ENCODE measurements around the gene TCF3. TPM values are rescaled to one million over a fixed set of nuclear protein-coding genes. Genes with fewer than 3 reads are reported as not detected.
A peak's percentile ranks its signal among the peaks of the same experiment; 100 is the strongest.

Gene TCF3
- total RNA-seq, 2 donors from 2014 or later, result 18.5 to 28.7 TPM

DNA sequence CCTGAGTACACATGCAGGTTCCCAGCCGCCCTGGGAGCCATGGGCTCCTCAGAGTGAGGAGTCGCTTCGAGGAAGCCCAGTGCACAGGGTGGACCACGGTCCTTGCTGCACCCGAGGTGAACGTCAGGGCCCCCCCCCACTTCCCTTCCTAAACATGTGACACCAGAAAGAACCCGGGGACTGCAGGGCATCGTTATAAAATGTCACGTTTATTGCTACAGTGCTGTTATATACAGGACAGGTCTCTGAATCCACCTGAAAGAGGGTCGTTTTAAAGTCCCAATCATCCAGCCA is 43.4 kb downstream of the TCF3 start:
- Histone ChIP-seq H3K36me3 (peaks cover 18% of the 10 kb centered on the region), H3K4me1 (peaks cover 3 to 17% of the 10 kb centered on the region in 2 donors), H3K9me3 (no peaks in the 10 kb centered on the region), H3K27ac (no peak overlapping the region), H3K27me3 (no peaks in the 10 kb centered on the region), H3K4me3 (no peak overlapping the region)
- TF ChIP-seq CTCF (IDR thresholded peaks at IDR 0.05), result no peak
- no peak for DNase-seq (ENCODE audit: low spot score)

- Histone ChIP-seq H3K27ac (no peak overlapping the region), H3K9me3 (no peaks in the 10 kb centered on the region), H3K27me3 (no peaks in the 10 kb centered on the region), H3K4me3 (no peak overlapping the region), H3K36me3 (peaks cover 15% of the 10 kb centered on the region), H3K4me1 (peaks cover 3 to 22% of the 10 kb centered on the region in 2 donors)
- TF ChIP-seq CTCF (IDR thresholded peaks at IDR 0.05), result no peak
- no peak for DNase-seq (ENCODE audit: low spot score)
These were observed 43.9 kb downstream of the TCF3 start for GRCh38 chr19:1608359-1609102.

GRCh38 chr19:1606138-1606651 is 46.2 kb downstream of the TCF3 start:
- H3K4me1 ChIP-seq, result peaks cover 3 to 33% of the 10 kb centered on the region in 2 donors
- peak overlapping the region; percentile 87 to 100 for H3K4me3 ChIP-seq
- peak; percentile 65 for DNase-seq (ENCODE audit: low spot score)
- H3K27ac ChIP-seq, result peak overlapping the region; percentile 95
- no peak for TF ChIP-seq CTCF (IDR thresholded peaks at IDR 0.05)
- H3K9me3 ChIP-seq, result no peaks in the 10 kb centered on the region
- H3K36me3 ChIP-seq, result peaks cover under 1% of the 10 kb centered on the region
- H3K27me3 ChIP-seq, result no peaks in the 10 kb centered on the region

DNA sequence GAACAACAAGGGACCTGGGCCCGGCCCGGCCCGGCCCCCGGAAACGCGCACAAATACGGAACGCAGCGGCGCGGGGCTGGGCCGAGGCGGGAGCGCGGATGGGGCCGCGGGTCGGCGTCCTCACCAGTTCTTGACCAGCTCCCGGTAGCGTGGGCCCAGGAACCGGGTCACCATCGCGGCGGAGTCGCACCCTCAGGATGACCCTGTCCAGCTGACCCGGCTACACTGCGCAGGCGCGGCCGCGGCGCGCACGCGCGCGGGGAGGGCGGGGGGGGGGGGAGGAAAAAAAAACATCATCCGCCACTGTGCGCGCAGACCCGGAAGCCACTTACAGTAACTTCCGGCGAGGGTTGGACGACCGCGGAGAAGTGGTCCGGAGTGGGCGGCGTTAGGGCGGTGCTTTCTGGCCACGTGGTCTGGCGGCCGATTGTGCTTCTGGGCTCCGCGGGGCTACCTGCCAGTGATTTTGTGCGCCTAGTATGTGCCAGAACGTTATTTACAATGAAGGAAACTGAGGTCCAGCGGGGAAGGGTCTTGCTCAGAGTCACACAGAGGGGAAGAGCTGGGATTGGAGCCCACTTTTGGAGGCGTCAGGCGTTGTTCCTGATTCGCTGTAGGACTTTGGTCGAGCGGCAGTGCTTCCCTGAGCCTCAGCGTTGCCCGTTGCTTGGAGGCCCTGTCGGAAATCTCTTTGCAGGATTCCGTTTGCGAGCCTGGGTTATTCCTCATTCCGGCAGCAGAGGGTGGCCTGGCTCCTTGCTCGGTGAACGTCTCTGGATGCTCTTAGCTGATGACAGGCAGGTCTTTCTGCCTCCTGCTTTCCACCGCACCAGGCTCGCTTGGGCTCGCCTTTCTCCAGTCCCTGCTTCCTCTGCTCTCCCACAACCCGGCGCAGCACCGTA is 46.9 kb downstream of the TCF3 start, which contains the start of gene UQCR11:
Gene UQCR11, minus strand, starts transcription at position 227 of the 902 bp plus-strand sequence. Its CDS starts 53 bp downstream, at position 174.
- H3K4me3 ChIP-seq, result peak within 1 kb of the TSS; percentile 87 to 100
- H3K27ac ChIP-seq, result peak within 1 kb of the TSS; percentile 95
- TF ChIP-seq CTCF (IDR thresholded peaks at IDR 0.05), result peak in 1 of 2 donors; percentile 71
- H3K4me1 ChIP-seq, result peaks cover 3 to 33% of the 10 kb centered on the region in 2 donors
- H3K27me3 ChIP-seq, result no peaks in the 10 kb centered on the region
- no peaks in the 10 kb centered on the region for H3K9me3 ChIP-seq
- H3K36me3 ChIP-seq, result no peaks in the 10 kb centered on the region
- peak; percentile 97 for DNase-seq (ENCODE audit: low spot score)

GRCh38 chr19:1602091-1602707 is 50.2 kb downstream of the TCF3 start:
- no peak for DNase-seq (ENCODE audit: low spot score)
- Histone ChIP-seq H3K4me3 (no peak overlapping the region), H3K4me1 (peaks cover 3 to 37% of the 10 kb centered on the region in 2 donors), H3K27ac (no peak overlapping the region), H3K9me3 (no peaks in the 10 kb centered on the region), H3K27me3 (no peaks in the 10 kb centered on the region), H3K36me3 (peaks cover 25% of the 10 kb centered on the region)
- no peak for TF ChIP-seq CTCF (IDR thresholded peaks at IDR 0.05)

All from right atrium auricular region (tissue), 2 donors.